Upper lobe of right lung (tissue), 1 donor: Measurements from ENCODE around the gene CADPS2. TPM values are rescaled to one million over a fixed set of nuclear protein-coding genes. Genes with fewer than 3 reads are reported as not detected.

Source experiments
- ATAC-seq: fragments of 200-7000 bp; cut with Tn5 transposase; one replicate; pipeline ENCODE4 v1.9.1; 2020; ENCODE audit warnings: mild to moderate bottlenecking, moderate library complexity
- DNase-seq: peaks from one replicate; pipeline ENCODE4 v3.0.0-alpha.2; 2020
- H3K27ac ChIP-seq: fragments of 200-600 bp; one replicate; pipeline ENCODE4 v1.8.0; 2022
- H3K27me3 ChIP-seq: fragments of 200-600 bp; one replicate; pipeline ENCODE4 v1.8.0; 2022; ENCODE audit warnings: mild to moderate bottlenecking
- H3K36me3 ChIP-seq: fragments of 200-600 bp; one replicate; pipeline ENCODE4 v1.8.0; 2022
- H3K4me1 ChIP-seq: fragments of 200-600 bp; one replicate; pipeline ENCODE4 v1.8.0; 2022
- H3K4me3 ChIP-seq: fragments of 200-600 bp; one replicate; pipeline ENCODE4 v1.8.0; 2022; ENCODE audit warnings: mild to moderate bottlenecking
- H3K9me3 ChIP-seq: fragments of 200-600 bp; one replicate; pipeline ENCODE4 v1.8.0; 2022
- intact Hi-C: fragments of 100-400 bp; cut with DNase I; formaldehyde crosslinking; loops from one replicate; pipeline ENCODE4 v1.11.0; 2022
- total RNA-seq: library from RNA; stranded (reverse); fragmentation: NEBNext Ultra II Directional; extraction: Animal tissue kit (Norgen Biotek cat#: 25700); gene quantifications from one replicate; pipeline ENCODE4 v1.2.1, GENCODE V29; 2021
- TF ChIP-seq, protein P1 (sequence below): fragments of 200-600 bp; IDR thresholded peaks from one replicate; pipeline ENCODE4 v1.8.0; 2022; ENCODE audit warnings: antibody characterized with exemption
- donor health status: DM: no; HTN: yes; CAD: no; lungs with severe emphysema.

Gene CADPS2
- total RNA-seq, 1 donor from 2014 or later: 46.1 TPM

DNA sequence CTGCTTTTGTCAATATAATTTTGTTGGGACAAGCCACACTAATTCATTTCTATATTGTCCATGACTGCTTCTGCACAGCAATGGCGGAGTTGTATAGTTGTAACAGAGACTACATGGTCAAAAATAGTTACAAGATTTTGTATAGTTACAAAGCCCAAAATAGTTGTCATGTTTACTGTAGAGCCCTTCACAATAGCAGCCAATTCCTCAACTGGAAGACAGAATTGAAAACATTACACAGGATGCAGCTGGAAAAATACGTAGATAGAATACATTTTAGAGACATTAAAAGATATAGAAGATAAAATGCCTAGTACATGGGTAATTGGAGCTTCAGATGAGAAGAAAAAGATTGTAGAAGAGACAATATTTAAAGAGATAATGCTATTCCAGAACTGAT is 425.3 kb downstream of the CADPS2 start:
- no peak overlapping the region for H3K4me3 ChIP-seq
- H3K4me1 ChIP-seq: no peaks in the 10 kb centered on the region
- no peaks in the 10 kb centered on the region for H3K36me3 ChIP-seq
- H3K9me3 ChIP-seq: no peaks in the 10 kb centered on the region
- DNase-seq (no peak), ATAC-seq (no peak)
- TF ChIP-seq, protein P1, sequence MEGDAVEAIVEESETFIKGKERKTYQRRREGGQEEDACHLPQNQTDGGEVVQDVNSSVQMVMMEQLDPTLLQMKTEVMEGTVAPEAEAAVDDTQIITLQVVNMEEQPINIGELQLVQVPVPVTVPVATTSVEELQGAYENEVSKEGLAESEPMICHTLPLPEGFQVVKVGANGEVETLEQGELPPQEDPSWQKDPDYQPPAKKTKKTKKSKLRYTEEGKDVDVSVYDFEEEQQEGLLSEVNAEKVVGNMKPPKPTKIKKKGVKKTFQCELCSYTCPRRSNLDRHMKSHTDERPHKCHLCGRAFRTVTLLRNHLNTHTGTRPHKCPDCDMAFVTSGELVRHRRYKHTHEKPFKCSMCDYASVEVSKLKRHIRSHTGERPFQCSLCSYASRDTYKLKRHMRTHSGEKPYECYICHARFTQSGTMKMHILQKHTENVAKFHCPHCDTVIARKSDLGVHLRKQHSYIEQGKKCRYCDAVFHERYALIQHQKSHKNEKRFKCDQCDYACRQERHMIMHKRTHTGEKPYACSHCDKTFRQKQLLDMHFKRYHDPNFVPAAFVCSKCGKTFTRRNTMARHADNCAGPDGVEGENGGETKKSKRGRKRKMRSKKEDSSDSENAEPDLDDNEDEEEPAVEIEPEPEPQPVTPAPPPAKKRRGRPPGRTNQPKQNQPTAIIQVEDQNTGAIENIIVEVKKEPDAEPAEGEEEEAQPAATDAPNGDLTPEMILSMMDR: no peak
- H3K27me3 ChIP-seq: no peaks in the 10 kb centered on the region
- H3K27ac ChIP-seq: no peak overlapping the region
- intact Hi-C loops: no loop called here

DNA sequence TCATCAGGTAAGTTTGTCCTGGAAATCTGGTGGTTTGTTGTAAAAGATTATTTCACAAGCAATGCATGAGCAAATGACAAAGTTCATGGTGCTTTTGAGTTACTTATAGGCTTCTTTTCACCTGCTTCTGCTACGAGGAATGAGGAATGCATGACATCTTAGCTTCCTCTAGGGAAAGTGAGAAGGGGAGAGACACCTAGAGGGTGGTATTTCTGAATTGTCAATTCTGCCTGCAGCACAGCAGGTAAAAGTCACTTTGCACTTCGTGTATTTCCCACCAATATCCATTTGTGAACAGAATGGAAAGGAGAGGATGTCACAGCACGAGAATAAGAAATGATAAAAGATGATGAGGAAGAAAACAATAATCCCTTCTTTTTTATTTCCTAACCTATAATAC is 428.3 kb downstream of the CADPS2 start:
- Histone ChIP-seq H3K9me3 (no peaks in the 10 kb centered on the region), H3K4me3 (no peak overlapping the region), H3K27ac (no peak overlapping the region), H3K36me3 (no peaks in the 10 kb centered on the region), H3K27me3 (no peaks in the 10 kb centered on the region), H3K4me1 (no peaks in the 10 kb centered on the region)
- intact Hi-C loops: no loop called here
- TF ChIP-seq, protein P1: no peak
- DNase-seq (no peak), ATAC-seq (no peak)

DNA sequence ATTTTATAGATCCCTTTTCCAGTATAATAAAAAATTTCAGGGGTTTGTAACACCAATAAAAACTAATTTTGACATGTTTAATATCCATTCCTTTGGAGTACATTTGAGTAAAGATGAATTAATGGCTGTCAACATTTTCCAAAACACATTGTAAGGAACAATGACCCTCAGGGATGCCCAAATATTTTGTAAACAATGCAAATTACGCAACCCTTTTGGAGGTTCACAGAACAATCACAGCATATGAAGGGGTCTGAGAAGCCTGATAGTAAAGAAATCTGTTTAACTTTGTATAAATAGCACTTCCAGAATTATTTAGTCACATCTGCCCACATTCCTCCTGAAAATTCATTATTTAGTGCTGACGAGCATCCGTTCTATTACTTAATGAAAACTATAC is 428.9 kb downstream of the CADPS2 start:
- Histone ChIP-seq H3K4me3 (no peak overlapping the region), H3K9me3 (no peaks in the 10 kb centered on the region), H3K27me3 (no peaks in the 10 kb centered on the region), H3K36me3 (no peaks in the 10 kb centered on the region), H3K27ac (no peak overlapping the region), H3K4me1 (no peaks in the 10 kb centered on the region)
- intact Hi-C loops: no loop called here
- no peak for DNase-seq
- TF ChIP-seq, protein P1: no peak
- ATAC-seq: no peak

DNA sequence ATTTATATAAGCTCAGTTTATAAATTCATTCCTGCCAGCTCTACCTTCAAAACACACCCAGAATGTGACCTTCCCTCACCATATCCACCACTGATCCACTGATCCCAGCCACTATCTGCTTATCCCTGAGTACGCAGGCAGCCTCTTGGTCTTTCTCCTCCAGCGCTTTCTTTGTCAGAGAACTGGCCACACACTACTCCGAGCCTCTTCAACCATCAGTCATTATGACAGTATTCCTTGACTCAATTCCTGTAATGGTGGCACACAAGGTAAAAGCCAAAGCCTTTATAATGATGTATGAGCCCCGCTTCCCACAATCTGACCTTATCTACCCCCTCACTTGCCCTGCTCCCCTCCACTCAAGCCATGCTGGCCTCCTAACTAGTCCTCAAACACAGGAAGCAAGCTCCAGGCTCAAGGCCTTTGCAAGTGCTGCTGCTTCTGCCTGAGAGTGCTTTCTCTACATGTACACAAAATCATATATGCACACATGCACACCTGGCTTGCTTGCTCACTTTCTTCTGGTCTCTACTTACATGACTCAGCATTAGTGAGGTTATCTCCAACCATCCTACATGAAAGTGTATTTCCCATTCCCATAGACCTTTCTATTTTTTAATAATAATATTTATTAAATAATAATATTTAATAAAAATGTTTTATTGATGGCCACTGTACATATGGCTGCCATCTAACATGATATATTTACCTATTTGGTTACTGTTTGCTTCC is 431.3 kb downstream of the CADPS2 start:
- Histone ChIP-seq H3K4me3 (no peak overlapping the region), H3K27me3 (no peaks in the 10 kb centered on the region), H3K9me3 (no peaks in the 10 kb centered on the region), H3K27ac (no peak overlapping the region), H3K4me1 (no peaks in the 10 kb centered on the region), H3K36me3 (peaks cover 7% of the 10 kb centered on the region)
- TF ChIP-seq, protein P1: no peak
- ATAC-seq (no peak), DNase-seq (no peak)
- intact Hi-C loops: no loop called here

GRCh38 chr7:122453432-122453831 is 432.8 kb downstream of the CADPS2 start:
- H3K4me3 ChIP-seq: no peak overlapping the region
- intact Hi-C loops: no loop called here
- DNase-seq (no peak), ATAC-seq (no peak)
- H3K4me1 ChIP-seq: no peaks in the 10 kb centered on the region
- no peak overlapping the region for H3K27ac ChIP-seq
- no peaks in the 10 kb centered on the region for H3K9me3 ChIP-seq
- H3K27me3 ChIP-seq: no peaks in the 10 kb centered on the region
- TF ChIP-seq, protein P1: no peak
- H3K36me3 ChIP-seq: peaks cover 7% of the 10 kb centered on the region
